Measurements from ENCODE around the gene MGAT5B. TPM values are rescaled to one million over a fixed set of nuclear protein-coding genes. Genes with fewer than 3 reads are reported as not detected.

MGAT5B gene
- total and polyA plus RNA-seq, 2 experiments from 2014 or later = 0.11 to 0.16 TPM

DNA sequence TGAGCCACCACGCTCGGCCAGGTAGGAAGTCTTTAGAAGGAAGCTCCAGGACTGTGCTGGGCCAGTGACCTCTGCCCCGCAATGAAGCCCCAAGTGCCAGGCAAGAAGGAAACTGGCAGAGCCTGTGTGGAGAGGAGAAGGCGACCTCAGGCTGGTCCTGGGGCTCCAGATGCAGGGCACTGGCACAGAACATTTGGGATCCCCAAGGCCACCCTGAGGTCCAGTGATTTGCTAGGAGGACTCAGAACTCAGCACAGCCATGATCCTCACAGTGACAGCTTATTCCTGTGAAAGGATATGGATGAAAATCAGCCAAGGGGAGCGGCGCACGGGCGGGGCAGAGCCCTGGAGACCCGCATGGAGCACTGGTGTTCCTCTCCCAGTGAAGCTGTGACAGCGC is 24.1 kb downstream of the MGAT5B start:
- Histone ChIP-seq H3K79me2 (ENCODE audit: insufficient read depth) (no peaks in the 10 kb centered on the region), H3K27ac (no peak overlapping the region), H3K4me2 (ENCODE audit: unreplicated experiment) (no peak overlapping the region), H3F3A (ENCODE audit: insufficient read depth) (no peaks in the 10 kb centered on the region), H3K4me1 (ENCODE audit: insufficient read depth) (no peaks in the 10 kb centered on the region), H3K27me3 (replicated peaks; ENCODE audit: insufficient read depth) (peaks cover 10% of the 10 kb centered on the region), H3K4me3 (no peak overlapping the region), H3K9ac (no peak overlapping the region), H3K9me3 (ENCODE audit: low read depth) (no peaks in the 10 kb centered on the region), H2AFZ (no peak overlapping the region), H3K36me3 (ENCODE audit: low read depth) (no peaks in the 10 kb centered on the region), H3K9me2 (ENCODE audit: insufficient read depth) (no peaks in the 10 kb centered on the region), H4K20me1 (ENCODE audit: insufficient read depth) (no peaks in the 10 kb centered on the region)
- in situ Hi-C loops (cut with MboI) = no loop called here
- DNase-seq = no peak
- TF ChIP-seq EZH2phosphoT487 (IDR thresholded peaks at IDR 0.05; ENCODE audit: insufficient read depth, low read depth) = no peak
- 81 to 87% methylated on average over 10 of the region's 10 CpGs for WGBS, 2 experiments (ENCODE audit: low coverage in 1 of 2, low lambda C conversion rate in 2 of 2, missing lambda C conversion rate in 2 of 2)

GRCh38 chr17:76893623-76894334 is 25.6 kb downstream of the MGAT5B start:
- no peak overlapping the region for H3K4me2 ChIP-seq (ENCODE audit: unreplicated experiment)
- in situ Hi-C loops (cut with MboI) = no loop called here
- peaks cover 10% of the 10 kb centered on the region for H3K27me3 ChIP-seq (replicated peaks; ENCODE audit: insufficient read depth)
- H3K9me3 ChIP-seq (ENCODE audit: low read depth) = no peaks in the 10 kb centered on the region
- 43 to 50% methylated on average over 13 of the region's 13 CpGs for WGBS, 2 experiments (ENCODE audit: low coverage in 1 of 2, low lambda C conversion rate in 2 of 2, missing lambda C conversion rate in 2 of 2)
- no peaks in the 10 kb centered on the region for H4K20me1 ChIP-seq (ENCODE audit: insufficient read depth)
- H3K27ac ChIP-seq = no peak overlapping the region
- H3K4me1 ChIP-seq (ENCODE audit: insufficient read depth) = no peaks in the 10 kb centered on the region
- H3K9me2 ChIP-seq (ENCODE audit: insufficient read depth) = no peaks in the 10 kb centered on the region
- H3K4me3 ChIP-seq = no peak overlapping the region
- H2AFZ ChIP-seq = no peak overlapping the region
- no peak overlapping the region for H3K9ac ChIP-seq
- H3K79me2 ChIP-seq (ENCODE audit: insufficient read depth) = no peaks in the 10 kb centered on the region
- TF ChIP-seq EZH2phosphoT487 (IDR thresholded peaks at IDR 0.05; ENCODE audit: insufficient read depth, low read depth) (no peak), EZH2 (IDR thresholded peaks at IDR 0.05; ENCODE audit: insufficient read depth, poor library complexity, severe bottlenecking) (no peak)
- H3F3A ChIP-seq (ENCODE audit: insufficient read depth) = no peaks in the 10 kb centered on the region
- no peak for DNase-seq
- no peaks in the 10 kb centered on the region for H3K36me3 ChIP-seq (ENCODE audit: low read depth)

GRCh38 chr17:76894842-76895241 is 26.6 kb downstream of the MGAT5B start:
- Histone ChIP-seq H3K9me3 (ENCODE audit: low read depth) (no peaks in the 10 kb centered on the region), H3K9me2 (ENCODE audit: insufficient read depth) (no peaks in the 10 kb centered on the region), H3K9ac (no peak overlapping the region), H3K4me1 (ENCODE audit: insufficient read depth) (no peaks in the 10 kb centered on the region), H3K27me3 (replicated peaks; ENCODE audit: insufficient read depth) (peaks cover 10% of the 10 kb centered on the region), H4K20me1 (ENCODE audit: insufficient read depth) (no peaks in the 10 kb centered on the region), H3K4me2 (ENCODE audit: unreplicated experiment) (no peak overlapping the region), H2AFZ (no peak overlapping the region), H3K4me3 (no peak overlapping the region), H3K36me3 (ENCODE audit: low read depth) (no peaks in the 10 kb centered on the region), H3K79me2 (ENCODE audit: insufficient read depth) (no peaks in the 10 kb centered on the region), H3F3A (ENCODE audit: insufficient read depth) (no peaks in the 10 kb centered on the region), H3K27ac (no peak overlapping the region)
- in situ Hi-C loops (cut with MboI) = no loop called here
- no peak for DNase-seq
- WGBS, 2 experiments (ENCODE audit: low coverage in 1 of 2, low lambda C conversion rate in 2 of 2, missing lambda C conversion rate in 2 of 2) = 84 to 87% methylated on average over 11 of the region's 11 CpGs
- TF ChIP-seq EZH2phosphoT487 (IDR thresholded peaks at IDR 0.05; ENCODE audit: insufficient read depth, low read depth) = no peak
- no peak for TF ChIP-seq EZH2 (IDR thresholded peaks at IDR 0.05; ENCODE audit: insufficient read depth, poor library complexity, severe bottlenecking)

DNA sequence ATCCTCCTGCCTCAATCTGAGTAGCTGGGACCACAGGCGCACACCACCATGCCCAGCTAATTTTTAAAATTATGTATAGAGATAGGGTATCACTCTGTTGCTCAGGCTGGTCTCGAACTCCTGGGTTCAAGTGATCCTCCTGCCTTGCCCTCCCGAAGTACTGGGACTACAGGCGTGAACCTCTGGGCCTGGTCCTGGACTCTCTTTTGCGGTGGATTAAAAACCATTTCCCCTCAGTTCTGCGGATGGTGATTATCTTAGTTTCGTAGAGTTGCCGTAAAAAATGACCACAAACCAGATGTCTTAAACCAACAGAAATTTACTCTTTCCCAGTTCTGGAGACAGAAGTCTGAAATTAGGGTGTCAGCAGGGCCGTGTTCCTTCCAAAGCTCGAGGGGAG is 28.8 kb downstream of the MGAT5B start:
- WGBS, 2 experiments (ENCODE audit: low coverage in 1 of 2, low lambda C conversion rate in 2 of 2, missing lambda C conversion rate in 2 of 2) = 44 to 50% methylated on average over 10 of the region's 10 CpGs

More for the DNA sequence above, 28.8 kb downstream of the MGAT5B start:
- no peak overlapping the region for H3K4me3 ChIP-seq
- TF ChIP-seq EZH2phosphoT487 (IDR thresholded peaks at IDR 0.05; ENCODE audit: insufficient read depth, low read depth) = no peak
- no peak for TF ChIP-seq EZH2 (IDR thresholded peaks at IDR 0.05; ENCODE audit: insufficient read depth, poor library complexity, severe bottlenecking)
- no peak overlapping the region for H2AFZ ChIP-seq
- no peak overlapping the region for H3K9ac ChIP-seq
- no peaks in the 10 kb centered on the region for H3K36me3 ChIP-seq (ENCODE audit: low read depth)
- H3K4me2 ChIP-seq (ENCODE audit: unreplicated experiment) = no peak overlapping the region
- no peaks in the 10 kb centered on the region for H3F3A ChIP-seq (ENCODE audit: insufficient read depth)
- H3K27me3 ChIP-seq (replicated peaks; ENCODE audit: insufficient read depth) = peaks cover 17% of the 10 kb centered on the region
- no peaks in the 10 kb centered on the region for H3K9me3 ChIP-seq (ENCODE audit: low read depth)
- no peaks in the 10 kb centered on the region for H3K79me2 ChIP-seq (ENCODE audit: insufficient read depth)
- H3K27ac ChIP-seq = no peak overlapping the region
- in situ Hi-C loops (cut with MboI) = no loop called here
- H4K20me1 ChIP-seq (ENCODE audit: insufficient read depth) = no peaks in the 10 kb centered on the region
- DNase-seq = no peak
- no peaks in the 10 kb centered on the region for H3K4me1 ChIP-seq (ENCODE audit: insufficient read depth)
- no peaks in the 10 kb centered on the region for H3K9me2 ChIP-seq (ENCODE audit: insufficient read depth)
